Mesangial cell (primary cell): ENCODE results near the gene OR2A1. TPM values are rescaled to one million over a fixed set of nuclear protein-coding genes. Genes with fewer than 3 reads are reported as not detected.

ENCODE experiments used
- total RNA-seq: library from RNA; depleted of rRNA; stranded (reverse); fragments of >200 nt; gene quantifications from 2 replicates; pipeline ENCODE4 v1.2.3, GENCODE V29; 2015

The OR2A1 gene, protein sequence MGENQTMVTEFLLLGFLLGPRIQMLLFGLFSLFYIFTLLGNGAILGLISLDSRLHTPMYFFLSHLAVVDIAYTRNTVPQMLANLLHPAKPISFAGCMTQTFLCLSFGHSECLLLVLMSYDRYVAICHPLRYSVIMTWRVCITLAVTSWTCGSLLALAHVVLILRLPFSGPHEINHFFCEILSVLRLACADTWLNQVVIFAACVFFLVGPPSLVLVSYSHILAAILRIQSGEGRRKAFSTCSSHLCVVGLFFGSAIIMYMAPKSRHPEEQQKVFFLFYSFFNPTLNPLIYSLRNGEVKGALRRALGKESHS
- 0.13 and 0.33 TPM in 2 replicates for total RNA-seq

DNA sequence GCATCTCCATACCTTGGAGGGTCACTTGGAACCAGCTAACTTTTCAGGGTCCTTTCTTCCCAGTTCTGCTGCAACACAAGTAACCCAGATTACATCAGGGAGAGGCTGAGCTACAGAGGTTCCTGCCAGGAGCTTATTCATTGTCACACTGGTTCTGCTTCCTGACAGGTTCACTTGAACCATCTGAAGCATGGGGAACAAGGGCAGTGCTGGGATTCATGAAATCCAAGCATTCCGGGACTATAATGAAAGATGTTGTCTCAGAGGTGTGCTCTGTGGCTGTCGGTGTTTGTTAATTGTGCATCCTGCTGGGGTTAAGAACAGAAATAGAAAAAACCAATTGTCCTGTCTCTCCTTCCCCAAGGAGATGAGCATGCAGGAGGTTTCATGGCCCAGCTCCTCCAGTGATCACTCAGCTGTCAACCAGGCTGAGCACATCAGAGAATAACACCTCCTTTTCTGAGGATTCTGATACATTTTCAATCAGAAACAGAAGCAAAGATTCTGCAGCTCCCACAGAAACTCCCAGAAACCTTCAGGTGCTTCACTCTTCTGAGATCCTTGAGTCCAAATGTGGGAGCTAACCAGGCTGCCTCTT lies at the start of gene OR2A1:
Gene OR2A1, plus strand, starts transcription at position 548 of the 598 bp plus-strand sequence. CDS start 5,706 bp downstream, outside the sequence.

DNA sequence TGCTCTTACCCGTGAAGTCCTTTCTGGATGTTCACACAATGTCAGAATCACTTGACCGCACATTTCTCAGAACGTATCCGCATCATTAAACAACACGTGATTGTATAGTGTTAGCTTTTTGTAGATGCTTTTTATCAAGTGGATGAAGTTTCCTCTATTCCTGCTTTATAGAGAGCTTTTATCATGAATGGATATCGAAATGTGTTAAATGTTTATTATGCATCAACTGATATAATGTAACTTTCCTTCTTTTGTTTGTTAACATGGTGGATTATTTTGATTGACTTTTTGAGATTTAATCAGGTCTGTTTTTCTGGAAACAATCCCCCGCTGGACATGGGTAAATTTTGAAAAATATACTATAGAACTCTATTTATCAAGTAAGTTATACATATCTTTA lies 47.5 kb upstream of the OR2A1 start, which contains the start of gene OR2A7:
Gene OR2A7, minus strand, starts transcription at position 101 of the 400 bp plus-strand sequence. CDS start 5,164 bp downstream, outside the sequence.

DNA sequence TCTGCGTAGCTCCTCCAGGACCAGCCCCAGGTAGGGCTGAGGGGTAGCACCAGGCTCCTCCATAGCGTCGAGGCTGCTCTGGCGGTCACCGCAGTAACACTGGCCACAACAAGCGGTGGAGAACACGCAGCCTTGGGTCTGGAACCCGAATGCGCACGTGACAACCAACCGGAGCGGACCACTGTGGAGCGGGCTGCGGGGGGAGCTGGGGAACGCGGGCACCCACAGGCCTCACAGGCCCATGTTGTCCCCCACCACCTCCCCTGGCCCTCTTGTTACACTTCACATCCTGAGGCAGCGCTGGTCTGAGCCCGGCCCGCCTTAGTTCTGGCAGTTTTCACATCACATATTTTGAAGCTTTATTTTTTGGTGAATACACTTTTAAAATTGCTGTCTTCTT lies 43.0 kb upstream of the OR2A1 start, which contains the start of gene CTAGE8:
Gene CTAGE8, minus strand, starts transcription at position 101 of the 400 bp plus-strand sequence. Its CDS starts 38 bp downstream, at position 63.

DNA sequence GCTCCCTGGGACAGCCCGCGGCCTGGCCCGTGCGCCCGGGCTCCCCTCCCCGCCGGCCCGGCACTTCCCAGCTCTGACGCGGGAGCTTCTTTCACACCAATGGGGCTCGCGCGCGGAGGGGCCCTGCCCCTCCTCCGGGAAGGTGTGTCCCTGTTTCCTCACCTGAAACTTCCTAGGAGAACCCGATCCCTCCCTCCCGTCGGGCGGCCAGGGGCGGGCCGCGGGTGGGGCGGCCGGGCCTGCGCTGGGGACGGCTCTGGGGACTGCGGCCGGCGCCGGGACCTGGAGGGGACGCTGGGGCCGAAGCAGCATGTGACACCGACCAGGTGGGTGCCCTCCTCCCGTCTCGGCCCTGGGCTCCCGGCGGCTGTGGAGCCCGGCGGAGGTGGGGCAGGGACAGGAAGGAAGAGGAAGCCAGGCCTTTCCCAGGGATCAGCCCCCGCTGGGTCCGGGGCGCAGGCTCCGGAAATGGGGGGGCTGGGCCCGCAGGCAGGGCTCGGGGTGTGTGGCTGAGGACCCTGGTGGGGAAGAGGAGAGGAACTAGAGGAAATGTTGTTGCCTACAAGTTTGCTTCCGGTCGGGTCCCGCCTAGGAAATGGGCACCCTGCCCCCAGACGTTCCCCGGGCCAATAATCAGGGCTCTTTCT lies 43.1 kb downstream of the OR2A1 start, which contains the start of gene ARHGEF5:
Gene ARHGEF5, plus strand, starts transcription at position 227 of the 647 bp plus-strand sequence. CDS start 7,268 bp downstream, outside the sequence.

Other genes with a start within 250 kb of the OR2A1 start
- gene OR2A25, start 242.6 kb upstream of the OR2A1 start, total RNA-seq, result not detected in 2 replicates
- not detected in 2 replicates for gene OR2A12, start 226.1 kb upstream of the OR2A1 start, total RNA-seq
- not detected in 2 replicates for gene OR2A2, start 202.8 kb upstream of the OR2A1 start, total RNA-seq
- gene OR2A14, start 189.2 kb upstream of the OR2A1 start, total RNA-seq, result not detected in 2 replicates
- gene CTAGE4, start 129.0 kb upstream of the OR2A1 start, total RNA-seq, result 0.65 and 1.6 TPM in 2 replicates
- gene ARHGEF35, start 116.6 kb upstream of the OR2A1 start, total RNA-seq, result 1.5 and 3.8 TPM in 2 replicates
- gene OR2A42, start 72.8 kb upstream of the OR2A1 start, total RNA-seq, result under 0.01 and 0.49 TPM in 2 replicates
- 1.1 and 2.2 TPM in 2 replicates for gene OR2A7, start 47.6 kb upstream of the OR2A1 start, total RNA-seq
- gene CTAGE8, start 43.1 kb upstream of the OR2A1 start, total RNA-seq, result 0.38 and 1.6 TPM in 2 replicates
- gene ARHGEF5, start 43.0 kb downstream of the OR2A1 start, total RNA-seq, result 16.1 and 25.6 TPM in 2 replicates
- gene NOBOX, start 91.3 kb downstream of the OR2A1 start, total RNA-seq, result not detected in 2 replicates